ENCODE results near the gene SPHK1.
A peak's percentile ranks its signal among the peaks of the same experiment; 100 is the strongest.

The SPHK1 gene

DNA sequence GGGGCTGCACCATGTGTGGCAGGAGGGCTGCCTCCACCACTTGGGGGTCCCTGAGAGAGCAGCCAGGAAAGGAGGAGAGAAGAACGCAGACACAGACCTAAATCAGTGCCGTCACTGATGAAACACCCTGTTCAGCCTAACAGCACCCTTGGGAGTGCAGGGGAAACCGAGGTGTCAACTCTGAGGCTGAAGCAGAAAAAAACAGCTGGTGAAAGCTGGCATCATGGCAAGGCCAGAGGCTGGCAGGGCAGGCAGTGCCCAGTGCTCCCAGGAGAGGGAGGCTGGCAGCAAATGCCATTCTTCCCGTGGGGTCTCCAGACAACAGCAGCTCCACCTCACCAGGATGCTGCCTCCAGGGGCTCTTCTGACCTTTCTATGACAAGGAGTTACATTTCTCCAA lies 23.1 kb downstream of the SPHK1 start:
- DNase-seq (ENCODE audit: low spot score): no peak

- peak; percentile 56 for DNase-seq (ENCODE audit: low spot score)
These were observed 23.8 kb downstream of the SPHK1 start for GRCh38 chr17:76408037-76408849.

GRCh38 chr17:76410328-76410965 lies 26.0 kb downstream of the SPHK1 start:
- no peak for DNase-seq (ENCODE audit: low spot score)

DNA sequence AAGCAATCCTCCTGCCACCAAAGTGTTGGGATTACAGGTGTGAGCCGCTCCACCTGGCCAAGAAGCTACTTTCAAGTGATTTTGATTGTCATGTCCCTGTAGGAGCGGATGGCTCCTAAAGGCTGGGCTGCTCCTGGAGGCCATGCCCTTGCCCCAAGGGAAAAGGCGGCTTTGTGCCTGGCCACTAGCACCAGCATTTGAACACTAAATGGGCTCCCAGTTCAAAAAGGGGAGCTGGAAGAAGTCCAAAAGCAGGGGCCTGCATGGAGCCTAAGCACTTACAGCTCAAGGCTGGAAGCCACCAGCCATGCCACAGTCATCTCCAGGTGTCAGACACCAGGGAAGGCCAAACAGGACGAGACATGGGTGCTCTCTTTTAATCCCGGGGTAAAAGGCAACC lies 26.8 kb downstream of the SPHK1 start:
- no peak for DNase-seq (ENCODE audit: low spot score)

- DNase-seq (ENCODE audit: low spot score): peak; percentile 61
These were observed 30.2 kb downstream of the SPHK1 start for GRCh38 chr17:76414334-76415295.

- no peak for DNase-seq (ENCODE audit: low spot score)
These were observed 31.4 kb downstream of the SPHK1 start for GRCh38 chr17:76415786-76416185.

DNA sequence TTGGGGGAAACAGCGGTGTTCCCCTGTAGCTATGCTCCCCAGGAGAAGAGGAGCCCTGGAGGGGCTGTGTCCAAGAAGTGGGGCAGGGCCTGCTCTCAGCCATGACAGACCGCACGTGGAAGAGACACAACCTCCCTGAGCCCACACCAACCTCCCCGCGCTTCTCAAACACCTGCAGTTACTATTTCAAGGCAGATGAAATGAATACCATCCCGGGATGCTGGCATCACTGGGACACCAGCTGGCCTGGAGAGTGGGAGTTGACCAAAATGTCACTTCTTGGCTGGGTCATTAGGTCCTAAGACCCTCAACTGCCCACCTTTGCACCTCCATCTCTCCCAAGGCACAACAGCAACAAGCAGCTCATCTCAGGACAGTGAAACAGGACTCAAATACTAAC lies 32.0 kb downstream of the SPHK1 start:
- DNase-seq (ENCODE audit: low spot score): no peak

DNA sequence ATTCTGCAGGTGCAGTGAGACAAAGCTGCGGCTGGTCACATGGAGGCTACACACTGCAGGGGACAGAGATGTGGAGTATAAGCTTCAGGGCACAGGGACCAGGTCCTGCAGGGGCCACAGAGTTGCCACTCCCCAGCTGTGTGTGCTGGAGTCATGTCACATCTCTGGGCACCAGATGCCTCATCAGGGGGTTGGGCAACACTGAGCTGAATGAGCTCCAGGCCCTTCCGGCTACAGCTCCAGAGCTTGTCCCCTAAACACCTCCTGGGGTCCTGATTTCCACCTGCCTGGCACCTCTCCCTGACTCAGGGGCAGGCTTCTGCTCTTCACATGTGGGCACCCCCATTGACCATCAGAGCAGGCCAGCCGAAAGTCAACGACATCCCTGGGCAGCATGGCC lies 32.5 kb downstream of the SPHK1 start:
- no peak for DNase-seq (ENCODE audit: low spot score)

- DNase-seq (ENCODE audit: low spot score): no peak
These were observed 33.2 kb downstream of the SPHK1 start for GRCh38 chr17:76417499-76418143.

DNA sequence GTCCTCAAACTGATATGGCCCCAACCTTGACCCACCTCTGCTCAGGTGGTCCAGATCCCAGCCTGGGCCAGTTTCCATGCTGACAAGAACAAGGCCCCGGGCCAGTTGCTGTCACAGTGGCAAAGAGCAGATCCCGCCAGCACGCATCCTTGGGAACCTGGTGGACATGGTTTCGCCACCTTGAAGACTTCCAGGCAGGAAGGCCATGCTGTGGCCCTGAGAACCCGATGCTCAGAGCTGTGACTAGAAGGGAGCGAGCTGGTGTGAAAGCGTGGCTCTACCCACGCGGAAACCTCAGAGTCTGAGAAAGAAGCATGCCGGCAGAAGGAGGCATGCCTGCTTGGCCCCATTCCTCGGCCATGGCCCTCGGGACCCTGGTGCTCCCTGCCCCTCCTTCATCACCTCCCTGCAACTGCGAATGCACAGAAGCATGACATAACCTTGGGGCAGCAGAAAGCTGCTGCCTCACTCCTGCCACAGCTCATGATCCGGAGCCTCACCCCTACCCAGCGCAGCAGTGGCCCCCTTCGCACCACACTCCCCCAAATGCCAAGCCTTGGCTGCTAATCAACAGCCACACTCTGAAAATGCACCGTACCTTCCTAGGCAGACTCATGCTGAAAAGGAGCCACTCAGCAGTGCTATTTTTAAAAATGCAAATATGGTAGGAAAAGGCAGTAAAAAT lies 35.3 kb downstream of the SPHK1 start:
- no peak for DNase-seq (ENCODE audit: low spot score)

DNA sequence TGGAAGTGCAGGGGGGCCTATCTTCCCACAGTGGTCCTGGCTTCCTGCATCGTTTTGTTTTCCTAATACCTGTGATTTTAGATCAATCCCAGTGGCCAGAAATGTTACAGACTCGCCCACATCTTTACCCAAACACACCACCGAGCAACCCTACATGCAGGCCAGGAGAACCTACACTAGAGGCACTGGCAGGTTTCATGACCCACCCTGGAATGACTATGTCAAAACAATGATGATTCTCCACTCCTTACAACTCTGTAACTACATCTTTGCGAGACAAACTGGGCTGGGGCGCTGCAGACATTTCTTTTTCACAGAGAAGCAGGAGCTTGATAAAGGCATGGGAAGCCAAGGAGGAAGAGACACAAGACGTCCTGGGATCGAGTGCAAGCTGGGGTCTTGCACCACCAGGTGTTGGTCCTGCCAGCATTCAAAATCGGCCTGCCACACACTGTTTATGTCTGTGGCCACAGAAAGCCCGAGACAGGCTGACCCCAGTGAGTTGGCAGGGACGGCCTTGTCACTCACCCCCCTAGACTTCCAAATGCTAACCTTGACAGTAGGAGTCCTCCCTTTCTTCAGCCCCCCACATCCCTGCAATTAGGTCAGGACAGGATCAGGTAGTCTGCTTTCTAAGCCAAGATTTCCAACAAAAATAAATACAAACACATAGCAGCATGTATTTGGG lies 36.1 kb downstream of the SPHK1 start:
- no peak for DNase-seq (ENCODE audit: low spot score)

- DNase-seq (ENCODE audit: low spot score): peak; percentile 54
These were observed 36.6 kb downstream of the SPHK1 start for GRCh38 chr17:76421044-76421407.

- no peak for DNase-seq (ENCODE audit: low spot score)
These were observed 38.0 kb downstream of the SPHK1 start for GRCh38 chr17:76422406-76422805.

GRCh38 chr17:76422860-76423259 lies 38.5 kb downstream of the SPHK1 start:
- DNase-seq (ENCODE audit: low spot score): no peak

GRCh38 chr17:76426853-76427252 lies 42.4 kb downstream of the SPHK1 start:
- no peak for DNase-seq (ENCODE audit: low spot score)

GRCh38 chr17:76427501-76428231 lies 43.3 kb downstream of the SPHK1 start:
- DNase-seq (ENCODE audit: low spot score): peak; percentile 44

- no peak for DNase-seq (ENCODE audit: low spot score)
These were observed 44.1 kb downstream of the SPHK1 start for GRCh38 chr17:76428511-76428910.

DNA sequence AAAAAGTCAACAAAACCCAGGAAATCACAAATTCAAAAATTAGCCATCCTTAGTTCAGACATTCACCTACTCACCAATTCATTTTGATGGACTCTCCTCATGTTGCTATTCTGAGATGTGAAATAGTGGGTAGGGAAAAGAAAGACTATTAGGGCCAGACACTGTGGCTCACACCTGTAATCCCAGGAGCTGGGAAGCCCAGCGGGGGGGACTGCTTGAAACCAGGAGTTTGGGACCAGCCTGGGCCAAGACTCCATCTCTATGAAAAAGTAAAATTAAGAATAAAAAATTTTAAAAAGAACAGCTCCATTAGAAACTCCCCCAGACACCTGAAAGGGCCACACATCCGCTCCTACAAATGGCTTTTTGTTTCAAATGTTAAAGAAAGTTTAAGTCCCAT lies 47.1 kb downstream of the SPHK1 start:
- no peak for DNase-seq (ENCODE audit: low spot score)

DNA sequence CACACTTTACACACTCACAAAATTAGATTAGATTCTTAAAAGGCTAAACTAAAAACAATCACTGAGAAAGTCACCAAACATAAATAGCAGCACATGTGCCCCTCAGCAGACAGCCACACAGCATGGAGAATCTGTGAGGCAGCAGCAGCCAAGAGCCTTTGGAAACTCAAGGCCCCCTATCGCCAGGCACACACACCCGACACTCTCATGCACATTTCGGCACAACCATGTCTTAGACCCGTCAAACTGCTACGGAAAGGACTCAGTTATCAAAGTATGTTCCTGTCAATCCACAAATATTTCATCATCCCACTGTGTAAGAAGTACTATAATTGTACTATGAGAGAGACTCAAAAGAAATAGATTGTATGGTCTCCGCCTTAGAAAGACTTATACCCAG lies 47.6 kb downstream of the SPHK1 start:
- DNase-seq (ENCODE audit: low spot score): no peak

GRCh38 chr17:76432712-76433336 lies 48.4 kb downstream of the SPHK1 start:
- DNase-seq (ENCODE audit: low spot score): no peak

Measured in AG08395 (cell line).